Measurements from ENCODE around the gene TFAP2C. TPM values are rescaled to one million over a fixed set of nuclear protein-coding genes. Genes with fewer than 3 reads are reported as not detected.

Gene TFAP2C
- polyA plus RNA-seq = not detected in 2 replicates

GRCh38 chr20:56628873-56629463 is at the start of gene TFAP2C:
Gene TFAP2C (plus strand): TSS chr20:56629306. CDS start chr20:56629545, 239 bp downstream.

Other genes with a start within 250 kb of the TFAP2C start
- gene AURKA, start 237.1 kb upstream of the TFAP2C start, polyA plus RNA-seq = 3.5 and 6.7 TPM in 2 replicates
- 19.8 and 28.3 TPM in 2 replicates for gene CSTF1, start 236.7 kb upstream of the TFAP2C start, polyA plus RNA-seq
- not detected in 2 replicates for gene CASS4, start 217.0 kb upstream of the TFAP2C start, polyA plus RNA-seq
- 72.3 and 122 TPM in 2 replicates for gene RTF2, start 160.7 kb upstream of the TFAP2C start, polyA plus RNA-seq
- gene FAM209A, start 104.6 kb upstream of the TFAP2C start, polyA plus RNA-seq = 0.45 TPM in 1 of 2 replicates, not detected in the other
- 0.89 and 0.99 TPM in 2 replicates for gene FAM209B, start 96.1 kb upstream of the TFAP2C start, polyA plus RNA-seq

All from Purkinje cell (primary cell).